Activated CD4-positive, alpha-beta T cell treated with anti-CD3 and anti-CD28 coated beads, Interleukin-2, Interleukin-6, amounts not matched to agents 100 ng/mL and 50 ng/mL, durations not matched to agents 16 hours and 8 hours (primary cell): ENCODE data around the gene KCNJ8.
"Not testable (repeated sequence)": the region's sequence is repeated elsewhere in the genome, so short reads cannot be mapped to it uniquely, and the experiment has no call there.

Source experiments
- DNase-seq: peaks from one replicate; pipeline ENCODE4 v3.0.0-alpha.2; 2020

Gene KCNJ8

GRCh38 chr12:21782723-21783122 lies 8.2 kb upstream of the KCNJ8 start:
- DNase-seq, result not testable (repeated sequence)

- no peak for DNase-seq
Measured at GRCh38 chr12:21780786-21781185, 6.3 kb upstream of the KCNJ8 start.

- DNase-seq, result no peak
Measured at GRCh38 chr12:21776175-21776574, 1.7 kb upstream of the KCNJ8 start.

DNA sequence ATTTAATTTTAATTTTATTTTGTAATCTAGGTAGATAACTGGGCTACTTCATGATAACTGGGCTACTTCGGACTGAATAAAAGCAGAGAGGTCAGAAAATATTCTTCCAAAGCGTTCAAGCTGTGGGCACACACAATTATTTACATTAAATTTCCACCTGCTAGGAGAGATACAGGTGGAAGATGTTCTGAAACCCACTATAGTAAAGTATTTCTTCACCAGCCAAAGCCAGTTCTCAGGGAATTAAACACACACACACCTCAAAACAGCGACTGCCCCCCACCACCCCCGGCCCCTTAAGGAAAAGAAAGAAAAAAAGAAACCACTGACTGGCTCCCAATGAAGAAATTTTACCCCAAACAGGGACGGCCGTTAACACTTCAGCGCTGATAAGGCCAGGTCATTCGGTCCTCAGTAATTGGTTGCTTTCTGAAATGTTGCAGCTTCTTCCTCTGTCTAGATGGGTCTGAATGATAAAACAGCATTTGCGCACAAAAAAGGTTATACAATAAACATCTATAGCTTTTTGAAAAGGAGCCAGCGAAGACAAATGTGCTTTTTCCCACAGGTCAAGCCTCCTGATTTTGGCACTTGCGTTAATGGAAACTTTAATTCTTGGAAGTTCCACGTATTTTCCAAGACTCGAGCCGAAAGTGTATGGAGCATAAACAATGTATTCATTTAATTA lies 771 bp upstream of the KCNJ8 start:
- no peak for DNase-seq

DNA sequence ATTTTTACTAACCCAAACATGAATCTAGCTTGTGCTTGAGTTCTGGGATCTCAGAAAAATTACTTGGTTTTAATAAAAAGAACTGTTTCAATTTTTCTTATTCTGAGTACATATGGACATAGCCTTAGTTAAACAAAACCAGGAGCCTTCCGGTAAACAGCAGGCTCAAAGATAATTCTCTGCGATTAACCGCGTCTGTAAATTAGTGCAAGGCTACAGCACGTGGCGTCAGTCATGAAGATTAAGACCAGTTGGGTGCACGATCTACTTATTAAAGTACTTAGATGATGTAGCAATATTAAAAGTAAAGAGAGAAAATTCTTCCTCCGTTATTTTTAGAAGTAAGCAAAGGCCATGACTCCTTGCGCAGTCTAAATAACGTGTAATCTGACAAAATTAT lies 700 bp downstream of the KCNJ8 start:
- DNase-seq, result no peak

DNA sequence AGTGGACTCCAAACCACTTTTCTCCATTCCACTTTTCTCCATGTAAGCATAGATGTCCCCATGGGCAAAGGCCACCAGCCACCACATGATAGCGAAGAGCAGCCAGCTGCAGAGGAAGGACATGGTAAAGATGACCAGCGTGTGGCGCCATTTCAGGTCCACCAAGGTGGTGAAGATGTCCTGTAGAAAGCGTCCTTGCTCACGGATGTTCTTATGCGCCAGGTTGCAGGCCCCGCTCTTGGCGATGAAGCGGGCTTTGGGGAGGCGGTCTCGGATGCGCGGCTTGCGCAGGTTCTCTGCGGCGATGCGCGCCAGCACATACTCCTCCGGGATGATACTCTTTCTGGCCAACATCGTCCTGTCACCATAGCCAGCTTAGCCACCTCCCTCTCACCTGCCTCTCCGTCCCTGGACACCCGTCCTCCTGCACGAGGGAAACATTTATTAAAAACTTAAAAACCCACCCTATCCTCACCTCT lies 1.2 kb downstream of the KCNJ8 start:
- peak; percentile 6 for DNase-seq

GRCh38 chr12:21771311-21771710 lies 3.2 kb downstream of the KCNJ8 start:
- DNase-seq, result no peak

DNA sequence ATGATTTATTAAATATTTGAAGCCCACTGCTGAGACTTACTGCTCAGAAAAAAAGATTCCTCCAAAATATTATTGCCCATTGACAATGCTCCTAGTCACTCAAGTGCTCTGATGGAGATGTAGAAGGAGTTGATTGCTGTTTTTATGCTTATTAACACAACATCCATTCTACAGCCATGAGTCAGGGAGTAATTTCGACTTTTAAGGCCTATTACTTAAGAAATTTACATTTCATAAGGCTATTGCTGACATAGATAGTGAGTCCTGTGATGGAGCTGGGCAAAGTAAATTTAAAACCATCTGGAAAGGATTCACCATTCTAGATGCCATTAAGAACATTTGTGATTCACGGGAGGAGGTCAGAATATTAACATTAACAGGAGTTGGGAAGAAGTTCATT lies 5.2 kb downstream of the KCNJ8 start:
- no peak for DNase-seq

DNA sequence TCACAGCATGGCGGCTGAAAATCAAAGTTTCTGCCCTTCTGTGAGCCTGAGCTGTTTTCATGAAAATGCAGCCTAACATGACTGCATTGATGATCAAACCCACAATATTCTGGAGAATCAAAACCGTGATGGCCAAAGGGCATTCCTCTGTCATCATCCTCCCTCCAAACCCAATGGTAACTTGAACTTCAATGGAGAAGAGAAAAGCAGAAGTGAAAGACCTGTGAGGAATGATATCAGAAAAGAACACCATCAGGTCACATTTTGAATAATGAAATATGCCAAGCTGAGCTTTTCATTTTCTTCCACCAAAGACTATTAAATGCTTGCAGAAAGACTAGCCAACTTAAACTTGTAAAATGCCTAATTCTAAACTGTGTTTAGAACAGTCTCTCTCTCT lies 8.1 kb downstream of the KCNJ8 start:
- no peak for DNase-seq

GRCh38 chr12:21764950-21765349 lies 9.6 kb downstream of the KCNJ8 start:
- DNase-seq, result no peak

DNA sequence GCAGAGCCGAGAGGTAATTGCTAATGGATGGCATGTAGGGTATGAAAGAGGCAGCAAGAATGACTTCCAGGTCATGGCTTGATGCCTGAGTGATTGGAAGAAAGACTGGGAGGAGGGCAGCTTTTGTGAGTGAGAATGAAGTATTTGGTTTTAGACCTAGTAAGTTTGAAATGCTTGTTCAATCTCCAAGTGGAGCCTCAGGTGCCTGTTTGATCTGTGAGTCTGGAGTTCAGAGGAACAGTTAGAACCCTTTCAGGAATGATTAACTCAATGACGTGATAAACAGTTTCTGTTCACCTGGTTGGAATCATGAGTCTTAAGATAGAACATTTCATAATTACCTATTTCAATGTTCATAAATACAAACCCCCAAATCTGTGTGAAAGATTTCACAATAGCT lies 10.4 kb downstream of the KCNJ8 start:
- no peak for DNase-seq

- DNase-seq, result no peak
Measured at GRCh38 chr12:21763531-21763930, 11.0 kb downstream of the KCNJ8 start.

- no peak for DNase-seq
Measured at GRCh38 chr12:21759737-21760136, 14.8 kb downstream of the KCNJ8 start.

GRCh38 chr12:21757735-21758134 lies 16.8 kb downstream of the KCNJ8 start:
- no peak for DNase-seq

GRCh38 chr12:21756699-21757098 lies 17.8 kb downstream of the KCNJ8 start:
- no peak for DNase-seq

DNA sequence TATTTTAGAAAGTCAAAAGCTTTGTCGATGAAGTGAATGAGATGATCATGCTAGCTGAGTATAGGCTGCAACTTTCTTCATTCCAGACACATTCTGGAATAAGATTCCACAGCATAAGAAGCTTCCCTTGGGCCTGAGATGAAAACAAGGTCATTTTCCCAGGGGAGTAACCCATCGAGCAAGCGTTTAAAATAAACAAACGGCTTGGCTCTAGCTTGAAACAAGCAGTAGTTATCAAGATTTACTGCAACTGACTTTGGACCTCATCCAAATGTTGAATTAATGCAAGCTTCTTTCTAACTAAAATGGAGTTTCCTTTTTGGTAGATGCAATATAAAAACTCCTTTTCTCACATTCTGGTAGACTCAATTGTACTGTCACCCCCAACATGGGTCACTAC lies 23.0 kb downstream of the KCNJ8 start:
- DNase-seq, result no peak

GRCh38 chr12:21745258-21745657 lies 29.2 kb downstream of the KCNJ8 start:
- DNase-seq, result no peak

DNA sequence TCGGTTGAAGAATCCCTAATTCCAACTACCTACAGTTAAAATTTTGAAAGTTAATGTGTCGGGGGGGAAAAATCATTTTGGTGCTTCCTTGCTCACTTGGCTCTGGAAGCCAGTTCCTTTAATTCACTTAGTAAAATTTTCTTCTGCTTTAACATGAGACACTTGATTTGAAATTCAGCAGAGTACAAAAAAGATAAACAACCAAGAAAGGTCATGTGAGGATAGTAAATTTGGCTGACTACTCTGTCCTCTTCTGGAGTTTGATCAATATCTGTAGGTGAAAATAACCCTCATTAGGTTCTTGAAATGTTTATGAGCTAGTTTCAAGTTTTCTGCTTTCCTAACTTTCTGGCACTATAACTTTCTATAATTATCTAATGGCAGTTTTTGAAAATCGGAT lies 43.4 kb downstream of the KCNJ8 start:
- no peak for DNase-seq

- no peak for DNase-seq
Measured at GRCh38 chr12:21725731-21726130, 48.8 kb downstream of the KCNJ8 start.

GRCh38 chr12:21718944-21719650 lies 55.4 kb downstream of the KCNJ8 start:
- no peak for DNase-seq

- DNase-seq, result no peak
Measured at GRCh38 chr12:21718403-21718802, 56.1 kb downstream of the KCNJ8 start.

GRCh38 chr12:21717767-21718166 lies 56.7 kb downstream of the KCNJ8 start:
- no peak for DNase-seq

- DNase-seq, result no peak
Measured at GRCh38 chr12:21715386-21715785, 59.1 kb downstream of the KCNJ8 start.
